ENCODE measurements around the gene YEATS2.

The YEATS2 gene

DNA sequence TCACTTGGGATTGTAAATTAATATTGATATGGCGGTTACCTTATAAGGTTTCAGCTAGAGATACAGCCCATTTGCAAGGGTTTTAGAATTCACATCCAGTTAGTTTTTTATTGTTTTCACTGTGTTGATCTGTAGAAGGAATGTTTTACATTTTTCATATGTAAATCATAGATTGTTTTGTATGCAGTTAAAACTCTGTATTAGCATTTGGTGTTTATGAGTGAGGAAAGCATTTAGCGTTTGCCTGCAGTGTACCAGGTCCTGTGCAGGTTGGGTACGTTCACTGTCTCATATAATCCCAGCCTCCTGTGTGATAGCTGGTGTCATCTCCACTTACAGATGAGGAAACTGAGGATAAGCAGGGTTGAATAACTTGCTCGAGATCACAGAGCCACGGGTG lies 104.0 kb downstream of the YEATS2 start (continued):
- TF ChIP-seq ZNF18 (tag by site-specific recombination; IDR thresholded peaks at IDR 0.05), result no peak
- TF ChIP-seq ZNF549 (tag by site-specific recombination; IDR thresholded peaks at IDR 0.05), result no peak
- TF ChIP-seq ZNF555 (tag by site-specific recombination; conservative IDR thresholded peaks at IDR 0.05), result no peak
- TF ChIP-seq ZBTB48 (tag by site-specific recombination; IDR thresholded peaks at IDR 0.05), result no peak
- TF ChIP-seq KLF10 (tag by site-specific recombination; IDR thresholded peaks at IDR 0.05), result no peak

GRCh38 chr3:183802989-183803388 lies 105.4 kb downstream of the YEATS2 start:
- Histone ChIP-seq H3K36me3 (ENCODE audit: control insufficient read depth in 2 of 2, insufficient read depth in 1 of 2, low read length in 2 of 2) (peaks cover 18 to 97% of the 10 kb centered on the region in 2 experiments), H3K9me3 (ENCODE audit: control insufficient read depth, insufficient read depth, low read depth, low read length) (no peaks in the 10 kb centered on the region), H3K4me1 (ENCODE audit: control insufficient read depth, insufficient read depth, low read length) (no peaks in the 10 kb centered on the region), H3K4me3 (ENCODE audit: low read depth, low read length) (no peak overlapping the region), H3K27ac (ENCODE audit: extremely low read depth, low read depth, low read length) (no peak overlapping the region)
- TF ChIP-seq YY1 (tag by site-specific recombination; IDR thresholded peaks at IDR 0.05) (no peak), BCL11B (tag by site-specific recombination; IDR thresholded peaks at IDR 0.05; ENCODE audit: low read depth) (no peak), KLF7 (tag by site-specific recombination; IDR thresholded peaks at IDR 0.05; ENCODE audit: borderline replicate concordance) (no peak), ZNF664 (tag by site-specific recombination; IDR thresholded peaks at IDR 0.05) (no peak), ZBTB6 (tag by site-specific recombination; IDR thresholded peaks at IDR 0.05) (no peak), PATZ1 (tag by site-specific recombination; IDR thresholded peaks at IDR 0.05) (no peak)
- POLR2A ChIA-PET, result interaction anchor here (0.6 kb wide), 1 partner anchor 11 kb away, joined by 4 read pairs; no protein-coding TSS in a partner anchor
- CTCF ChIA-PET, result no interaction called here

- TF ChIP-seq ZBTB8A (tag by site-specific recombination; IDR thresholded peaks at IDR 0.05) (no peak), PRDM4 (tag by site-specific recombination; IDR thresholded peaks at IDR 0.05) (no peak), ZNF16 (tag by site-specific recombination; IDR thresholded peaks at IDR 0.05; ENCODE audit: low read depth) (no peak), ZNF560 (tag by site-specific recombination; IDR thresholded peaks at IDR 0.05; ENCODE audit: borderline replicate concordance) (no peak), ZNF768 (tag by site-specific recombination; IDR thresholded peaks at IDR 0.05) (no peak)
- Histone ChIP-seq H3K4me3 (ENCODE audit: low read depth, low read length) (no peak overlapping the region), H3K36me3 (ENCODE audit: control insufficient read depth in 2 of 2, insufficient read depth in 1 of 2, low read length in 2 of 2) (peaks cover 13 to 98% of the 10 kb centered on the region in 2 experiments; a peak in 2 of 3 replicates), H3K9me3 (ENCODE audit: control insufficient read depth, insufficient read depth, low read depth, low read length) (no peaks in the 10 kb centered on the region), H3K4me1 (ENCODE audit: control insufficient read depth, insufficient read depth, low read length) (no peaks in the 10 kb centered on the region), H3K27ac (ENCODE audit: extremely low read depth, low read depth, low read length) (no peak overlapping the region)
- ChIA-PET POLR2A (no interaction called here), CTCF (no interaction called here)
Measured at GRCh38 chr3:183807209-183807728, 109.7 kb downstream of the YEATS2 start.
